CD4-positive, alpha-beta T cell treated with Interleukin-6 at 100 ng/mL for 8 hours (primary cell): Measurements from ENCODE around the gene GAB2.
"Not testable (repeated sequence)": the region's sequence is repeated elsewhere in the genome, so short reads cannot be mapped to it uniquely, and the experiment has no call there.

Source experiments
- DNase-seq: peaks from one replicate; pipeline ENCODE4 v3.0.0-alpha.2; 2020; ENCODE audit warnings: mixed read lengths, low spot score

The GAB2 gene

GRCh38 chr11:78248903-78249302 is 168.7 kb downstream of the GAB2 start:
- no peak for DNase-seq

GRCh38 chr11:78248191-78248590 is 169.4 kb downstream of the GAB2 start:
- no peak for DNase-seq

GRCh38 chr11:78244546-78245255 is 172.9 kb downstream of the GAB2 start:
- DNase-seq: no peak

- no peak for DNase-seq
Observed at GRCh38 chr11:78244080-78244479, 173.5 kb downstream of the GAB2 start.

- DNase-seq: no peak
Observed at GRCh38 chr11:78241475-78241874, 176.1 kb downstream of the GAB2 start.

- no peak for DNase-seq
Observed at GRCh38 chr11:78239781-78240180, 177.8 kb downstream of the GAB2 start.

GRCh38 chr11:78237293-78238046 is 180.2 kb downstream of the GAB2 start:
- no peak for DNase-seq

- no peak for DNase-seq
Observed at GRCh38 chr11:78234006-78234405, 183.6 kb downstream of the GAB2 start.

GRCh38 chr11:78233046-78233445 is 184.6 kb downstream of the GAB2 start:
- DNase-seq: not testable (repeated sequence)

- DNase-seq: no peak
Observed at GRCh38 chr11:78231962-78232501, 185.6 kb downstream of the GAB2 start.

- no peak for DNase-seq
Observed at GRCh38 chr11:78230161-78230877, 187.3 kb downstream of the GAB2 start.

- DNase-seq: no peak
Observed at GRCh38 chr11:78229106-78229505, 188.5 kb downstream of the GAB2 start.

- DNase-seq: no peak
Observed at GRCh38 chr11:78228467-78228866, 189.2 kb downstream of the GAB2 start.

- no peak for DNase-seq
Observed at GRCh38 chr11:78227921-78228320, 189.7 kb downstream of the GAB2 start.

- DNase-seq: no peak
Observed at GRCh38 chr11:78226684-78227680, 190.6 kb downstream of the GAB2 start.

- DNase-seq: no peak
Observed at GRCh38 chr11:78224906-78225420, 192.7 kb downstream of the GAB2 start.

- no peak for DNase-seq
Observed at GRCh38 chr11:78224506-78224905, 193.1 kb downstream of the GAB2 start.

GRCh38 chr11:78223320-78223954 is 194.2 kb downstream of the GAB2 start:
- no peak for DNase-seq

- DNase-seq: not testable (repeated sequence)
Observed at GRCh38 chr11:78222726-78223125, 194.9 kb downstream of the GAB2 start.
